GOT3 (cell line): ENCODE results near the gene MRPS2.
A peak's percentile ranks its signal among the peaks of the same experiment; 100 is the strongest.
"Not testable (repeated sequence)": the region's sequence is repeated elsewhere in the genome, so short reads cannot be mapped to it uniquely, and the experiment has no call there.

Source experiments
- DNase-seq: peaks from one replicate; lab custom pipeline; 2025; ENCODE audit warnings: mixed read lengths; lab: John Stamatoyannopoulos, UW

Gene MRPS2

DNA sequence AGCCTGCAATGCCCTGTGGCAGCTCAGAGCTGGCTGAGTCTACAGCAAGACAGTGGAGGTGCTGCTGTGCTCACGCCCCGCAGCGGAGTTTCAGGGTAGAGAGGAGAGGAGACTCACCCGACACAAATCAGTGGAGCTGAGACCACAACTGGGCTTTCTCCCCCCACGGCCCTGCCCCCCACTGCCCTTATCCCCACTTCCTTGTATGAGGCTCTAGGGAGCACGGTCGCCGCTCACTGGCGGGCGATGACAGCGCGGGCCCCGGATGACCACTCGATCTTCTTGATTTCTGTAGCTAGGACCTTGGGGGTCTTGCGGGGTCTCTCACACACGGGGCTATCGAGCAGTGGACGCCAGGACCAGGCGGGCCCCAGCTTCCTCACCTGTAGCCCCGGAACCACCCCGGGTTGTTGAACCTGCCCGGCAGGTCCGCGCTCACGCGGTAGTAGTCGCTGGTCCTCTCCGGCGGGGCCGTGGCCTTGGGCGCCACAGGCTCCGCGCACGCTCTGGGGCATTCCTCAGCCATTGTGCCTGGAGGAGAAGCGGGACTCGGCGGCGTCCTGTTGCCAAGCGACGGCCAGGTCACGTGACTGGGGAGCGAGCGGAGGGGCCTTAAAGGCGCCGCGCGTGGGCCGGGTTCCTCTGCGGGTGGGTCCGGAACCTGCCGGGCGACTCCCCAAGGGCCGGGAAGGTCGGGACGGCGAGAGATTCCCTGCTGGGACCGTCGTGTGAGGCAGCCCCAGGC lies 984 bp upstream of the MRPS2 start:
- peak; percentile 49 for DNase-seq

DNA sequence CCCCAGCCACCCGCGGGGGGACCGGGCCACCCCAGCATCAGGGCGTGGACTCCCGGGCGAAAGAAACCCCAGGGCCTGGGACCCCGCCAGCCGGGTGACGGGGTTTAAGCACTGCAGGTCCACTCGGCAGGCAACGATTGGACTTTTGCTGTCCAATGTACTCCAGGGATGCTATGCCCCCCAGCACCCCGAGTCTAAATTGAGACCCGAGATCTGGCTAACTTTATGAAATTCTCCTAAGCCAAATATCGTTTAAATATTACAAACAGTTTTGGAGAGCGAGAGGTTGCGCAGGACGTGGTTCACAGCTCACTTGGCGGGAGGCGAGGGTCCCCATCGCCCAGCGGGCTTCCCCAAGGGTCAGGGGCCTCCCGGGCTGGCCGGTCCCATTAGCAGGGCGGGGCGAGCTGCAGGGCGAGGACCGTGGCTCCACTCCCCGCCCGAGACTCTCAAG lies 384 bp upstream of the MRPS2 start:
- DNase-seq, result no peak

DNA sequence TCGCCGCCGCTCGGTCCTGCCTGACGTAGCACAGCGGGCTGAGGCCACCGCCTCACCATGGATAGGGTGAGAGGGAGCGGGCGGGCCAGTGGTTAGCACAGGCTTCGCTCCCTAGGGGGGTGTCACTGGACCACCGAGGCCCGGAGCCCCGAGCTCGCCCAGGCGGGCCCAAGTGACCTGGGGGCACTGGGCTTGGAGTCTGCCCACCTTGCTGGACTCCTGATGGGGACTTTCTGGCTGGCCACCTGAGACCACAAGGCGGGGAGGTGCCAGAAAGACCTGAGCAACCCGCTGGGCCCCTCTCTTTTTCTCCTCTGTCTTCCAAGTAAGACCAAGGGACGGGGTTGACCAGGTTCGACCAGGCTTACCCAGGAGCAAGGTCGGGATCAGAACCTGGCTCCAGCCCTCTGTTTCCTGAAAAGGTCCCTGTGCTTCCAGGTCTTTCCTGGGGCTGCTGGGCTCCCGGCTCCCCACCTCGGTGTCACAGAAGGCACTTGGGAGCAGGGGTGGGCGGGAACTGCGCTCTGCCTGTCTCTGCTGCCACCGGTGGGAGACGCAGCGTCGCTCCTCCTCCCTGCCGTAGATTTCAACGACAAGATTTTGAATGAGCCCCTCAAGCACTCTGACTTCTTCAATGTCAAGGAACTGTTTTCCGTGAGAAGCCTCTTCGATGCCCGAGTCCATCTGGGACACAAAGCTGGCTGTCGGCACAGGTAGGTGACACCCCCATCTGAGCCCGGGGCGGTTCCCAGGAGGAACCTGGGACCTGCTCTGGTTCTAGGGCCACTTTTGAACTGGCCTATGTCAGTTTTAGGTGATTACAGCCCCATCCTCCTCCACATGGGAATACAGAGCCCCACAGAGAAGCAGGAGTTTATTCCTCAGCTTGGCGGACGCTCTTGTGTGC lies 1.0 kb downstream of the MRPS2 start:
- no peak for DNase-seq

DNA sequence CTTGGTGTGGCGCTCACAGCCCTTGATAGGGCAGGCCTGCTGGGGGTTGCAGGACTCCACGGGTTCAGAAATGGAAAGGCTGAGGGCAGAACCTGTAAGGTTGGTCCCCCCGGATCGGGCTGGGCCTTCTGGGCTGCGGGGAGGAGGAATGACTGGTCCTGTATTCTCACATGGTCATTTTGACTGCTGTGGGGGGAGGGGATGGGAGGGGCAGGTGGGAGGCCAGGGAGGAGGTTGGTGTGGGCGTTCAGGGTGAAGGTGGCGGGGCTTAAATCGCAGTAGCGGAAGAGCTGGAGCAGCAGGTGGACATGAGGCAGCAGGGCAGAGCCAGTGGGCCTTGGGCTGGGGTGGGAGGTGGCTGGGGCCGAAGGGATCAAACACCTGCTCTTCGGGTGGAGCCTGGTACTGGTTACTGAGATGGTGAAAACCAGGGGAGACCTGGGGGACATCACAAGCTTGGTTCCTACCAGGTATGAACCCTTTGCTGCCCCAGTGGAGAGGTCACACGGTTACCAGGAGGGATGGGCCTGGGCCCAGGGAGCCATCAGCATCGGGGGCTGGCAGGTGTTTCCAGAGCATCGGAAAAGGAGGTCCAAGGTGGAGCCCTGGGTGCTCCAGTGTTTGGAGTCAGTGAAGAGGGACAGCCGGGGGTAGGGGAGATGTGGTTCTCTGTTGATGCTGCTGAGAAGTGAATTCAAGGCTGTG lies 1.8 kb downstream of the MRPS2 start:
- DNase-seq, result no peak

DNA sequence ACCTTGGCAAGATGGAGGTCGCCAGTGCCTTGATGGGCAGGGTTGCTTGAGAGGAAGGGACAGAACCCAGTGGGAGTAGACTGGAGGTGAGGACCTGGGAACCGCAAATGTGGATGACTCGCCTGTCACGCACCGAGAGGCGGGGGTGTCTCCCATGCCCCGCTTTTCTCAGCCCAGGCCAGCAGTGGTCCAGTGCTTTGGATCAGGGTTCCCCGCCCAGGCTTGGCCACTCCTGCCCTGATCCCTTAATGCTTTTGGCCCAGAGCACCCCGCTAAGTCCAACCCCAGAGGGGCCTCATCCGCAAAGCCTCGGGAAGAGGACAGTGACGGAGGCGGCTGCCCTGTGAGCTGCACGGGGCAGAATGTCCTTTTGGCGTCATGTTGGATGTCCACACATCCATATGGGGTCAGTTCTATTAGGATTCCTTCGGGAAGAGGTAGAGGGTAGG lies 2.4 kb downstream of the MRPS2 start:
- no peak for DNase-seq

DNA sequence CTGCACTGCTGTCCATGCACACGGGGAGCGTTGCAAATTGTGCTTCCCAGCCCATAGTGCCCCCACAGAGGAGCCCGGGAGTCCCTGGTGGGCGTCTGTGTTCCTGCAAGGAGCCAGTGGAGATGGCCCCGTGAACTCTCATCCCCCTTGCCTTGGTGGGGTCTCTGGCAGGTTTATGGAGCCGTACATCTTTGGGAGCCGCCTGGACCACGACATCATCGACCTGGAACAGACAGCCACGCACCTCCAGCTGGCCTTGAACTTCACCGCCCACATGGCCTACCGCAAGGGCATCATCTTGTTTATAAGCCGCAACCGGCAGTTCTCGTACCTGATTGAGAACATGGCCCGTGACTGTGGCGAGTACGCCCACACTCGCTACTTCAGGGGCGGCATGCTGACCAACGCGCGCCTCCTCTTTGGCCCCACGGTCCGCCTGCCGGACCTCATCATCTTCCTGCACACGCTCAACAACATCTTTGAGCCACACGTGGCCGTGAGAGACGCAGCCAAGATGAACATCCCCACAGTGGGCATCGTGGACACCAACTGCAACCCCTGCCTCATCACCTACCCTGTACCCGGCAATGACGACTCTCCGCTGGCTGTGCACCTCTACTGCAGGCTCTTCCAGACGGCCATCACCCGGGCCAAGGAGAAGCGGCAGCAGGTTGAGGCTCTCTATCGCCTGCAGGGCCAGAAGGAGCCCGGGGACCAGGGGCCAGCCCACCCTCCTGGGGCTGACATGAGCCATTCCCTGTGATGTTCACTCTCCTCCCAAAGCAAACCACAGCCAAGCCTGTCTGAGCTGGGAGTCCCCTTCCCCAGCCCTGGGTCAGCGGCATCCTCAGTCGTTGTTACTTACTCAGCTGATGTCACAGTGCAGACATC lies 3.1 kb downstream of the MRPS2 start:
- DNase-seq, result no peak

DNA sequence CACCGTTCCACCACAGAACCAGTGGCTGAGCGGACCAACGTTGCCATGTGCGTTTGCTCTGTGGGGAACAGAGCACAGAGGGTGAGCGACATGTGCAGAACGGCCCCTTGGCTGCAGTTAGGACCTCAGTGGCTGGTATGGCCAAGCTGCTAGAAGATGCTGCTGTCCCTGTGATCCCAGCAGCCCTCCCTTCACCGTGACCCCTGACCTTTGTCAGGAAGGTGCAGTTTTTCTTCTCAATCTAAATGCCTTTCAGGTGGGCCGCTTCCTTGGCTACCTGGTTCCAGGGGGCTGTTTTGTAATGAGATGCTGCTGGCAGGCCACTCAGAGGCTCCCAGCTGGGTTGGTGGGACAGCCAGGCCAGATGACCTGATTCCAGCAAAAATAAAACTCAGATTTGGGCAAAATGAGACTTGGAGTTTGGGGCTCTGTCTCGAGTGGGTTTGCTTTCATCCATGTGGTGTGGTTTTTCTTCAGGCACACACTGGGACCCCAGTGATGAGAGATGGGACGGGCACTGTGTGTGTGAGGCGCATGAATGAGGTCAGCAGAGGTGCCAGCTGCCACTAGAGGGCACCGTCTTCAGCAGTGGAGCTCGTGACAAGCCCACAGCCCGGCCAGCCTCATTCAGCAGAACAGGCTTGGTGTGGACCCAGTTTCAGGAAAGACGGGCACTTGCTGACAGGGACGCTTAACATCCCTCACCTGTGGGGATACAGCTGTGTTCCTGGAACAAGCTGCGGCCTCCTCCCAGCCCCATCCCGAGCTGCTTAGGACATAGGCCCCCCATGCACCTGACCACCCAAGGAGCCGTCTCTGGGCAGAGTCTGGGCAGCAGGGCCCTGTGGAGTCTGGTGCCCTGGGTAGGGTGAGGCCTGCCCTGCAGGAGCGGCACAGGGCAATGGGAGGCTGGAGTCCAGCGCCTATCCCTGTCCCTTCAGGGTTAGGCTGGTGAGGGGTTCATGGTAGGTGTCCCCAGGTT lies 4.1 kb downstream of the MRPS2 start:
- no peak for DNase-seq

DNA sequence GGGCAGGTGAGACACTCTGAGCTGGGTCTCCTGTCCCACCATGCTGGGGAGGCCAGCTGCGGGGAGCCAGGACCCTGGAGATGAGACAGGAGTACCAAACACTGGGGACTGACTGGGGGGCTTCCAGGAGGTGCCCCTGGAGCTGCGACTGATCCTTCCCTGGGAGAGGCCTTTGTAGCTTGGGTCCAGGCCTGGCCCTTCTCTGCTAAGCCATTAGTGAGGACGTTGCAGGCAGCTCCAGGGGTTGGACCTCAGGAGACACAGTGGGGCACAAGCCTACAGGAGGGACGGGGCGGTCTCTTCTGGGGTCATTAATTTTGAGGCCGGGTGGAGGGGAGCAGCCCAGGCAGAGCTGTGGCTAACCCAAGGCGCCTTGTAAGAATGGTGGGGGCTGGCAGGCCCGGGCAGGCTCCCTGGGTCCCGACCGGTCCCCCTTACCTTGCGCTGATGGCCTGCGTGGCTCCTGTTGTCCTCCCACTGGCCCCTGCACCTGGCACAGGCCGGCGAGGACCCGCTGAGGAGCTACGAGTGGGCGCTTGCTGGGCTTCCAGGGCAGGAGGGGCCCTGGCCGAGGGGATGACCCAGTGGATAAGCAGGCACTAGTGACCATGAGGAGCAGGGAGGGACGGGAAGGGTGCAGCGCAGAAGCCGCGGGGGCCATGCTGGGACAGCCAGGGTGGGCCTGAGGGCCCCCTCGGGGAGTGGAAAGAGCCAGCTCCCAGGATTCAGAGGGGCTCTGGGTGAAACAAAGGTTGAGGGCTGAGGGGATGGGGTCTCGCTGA lies 5.1 kb downstream of the MRPS2 start:
- no peak for DNase-seq

DNA sequence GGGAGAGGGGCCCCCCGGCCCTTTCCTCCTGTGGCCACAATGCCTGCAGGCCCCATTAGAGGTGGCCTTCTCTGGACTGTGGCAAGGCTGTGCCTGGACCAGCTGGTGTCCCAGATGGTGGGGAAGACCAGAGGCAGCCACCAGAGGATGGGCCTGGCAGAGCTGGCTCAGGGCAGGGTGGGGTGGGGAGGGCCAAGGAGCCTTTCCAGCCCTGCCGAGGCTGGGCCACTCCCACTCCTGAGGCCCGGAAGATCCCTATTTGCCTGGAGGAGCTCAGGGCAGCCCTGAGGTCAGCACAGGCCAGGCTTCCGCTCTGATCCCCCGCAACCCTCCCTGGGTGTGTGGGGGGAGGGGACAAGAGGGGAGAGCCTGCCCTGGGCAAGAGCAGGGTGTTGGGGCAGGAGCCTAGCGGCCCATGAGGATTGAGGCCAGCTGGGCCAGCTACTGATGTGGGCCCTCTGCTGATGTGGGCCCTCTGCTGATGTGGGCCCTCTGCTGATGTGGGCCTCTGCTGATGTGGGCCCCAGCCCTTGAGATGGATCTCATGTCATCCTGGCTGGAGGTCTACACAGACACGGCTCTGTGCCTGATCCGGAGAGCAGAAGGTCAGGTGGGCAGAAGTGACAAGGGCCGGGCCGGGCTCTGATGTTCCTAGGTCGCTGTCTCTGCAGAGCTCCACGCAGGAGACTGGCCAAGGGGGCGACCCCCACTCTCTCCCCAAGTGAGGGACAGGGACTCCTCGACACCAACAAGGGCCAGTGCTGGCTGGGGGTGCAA lies 6.0 kb downstream of the MRPS2 start:
- DNase-seq, result no peak

DNA sequence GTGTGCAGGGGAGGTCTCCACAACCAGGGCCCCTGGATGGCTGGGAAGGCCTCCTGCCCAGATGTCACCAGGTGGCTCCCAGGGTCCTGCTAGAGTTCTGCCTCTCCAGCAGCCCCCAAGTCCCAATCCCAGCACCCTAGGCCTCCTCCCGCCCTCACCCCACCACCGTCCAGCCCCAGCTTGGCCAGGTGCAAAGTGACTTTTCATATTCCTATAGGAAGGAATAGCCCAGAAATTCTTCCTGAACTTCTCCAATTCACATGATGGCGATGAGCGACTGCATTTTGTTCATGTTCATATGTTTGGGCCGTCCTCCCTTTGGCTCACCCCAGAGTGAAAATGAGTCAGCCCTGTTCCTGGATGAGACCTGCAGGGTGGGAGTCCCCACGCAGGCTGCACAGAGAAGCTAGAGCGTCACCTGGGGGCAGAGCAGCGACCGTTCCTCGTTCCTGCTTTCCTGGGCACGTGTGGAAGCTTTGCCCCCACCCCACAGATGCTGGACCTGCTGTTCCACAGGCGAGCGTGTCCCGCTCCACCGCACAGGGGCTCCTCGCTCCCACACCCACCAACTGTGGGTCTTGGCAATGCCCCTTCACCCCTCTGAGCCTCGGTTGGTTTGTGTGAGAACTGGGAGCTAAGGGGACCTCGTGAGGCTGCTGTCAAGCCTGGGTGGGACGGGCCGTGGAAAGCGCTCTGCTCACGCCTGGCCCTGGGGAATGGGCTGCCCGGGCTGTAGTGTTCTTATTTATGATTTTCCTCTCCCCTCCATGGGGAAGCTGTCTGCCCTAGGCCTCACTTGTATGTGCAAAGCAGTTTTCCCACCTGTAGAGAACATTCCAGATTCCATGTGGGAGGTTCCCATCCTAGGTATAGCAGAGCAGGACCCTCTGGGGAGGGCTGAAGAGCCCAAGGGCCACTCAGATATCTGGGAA lies 6.9 kb downstream of the MRPS2 start:
- DNase-seq, result no peak

DNA sequence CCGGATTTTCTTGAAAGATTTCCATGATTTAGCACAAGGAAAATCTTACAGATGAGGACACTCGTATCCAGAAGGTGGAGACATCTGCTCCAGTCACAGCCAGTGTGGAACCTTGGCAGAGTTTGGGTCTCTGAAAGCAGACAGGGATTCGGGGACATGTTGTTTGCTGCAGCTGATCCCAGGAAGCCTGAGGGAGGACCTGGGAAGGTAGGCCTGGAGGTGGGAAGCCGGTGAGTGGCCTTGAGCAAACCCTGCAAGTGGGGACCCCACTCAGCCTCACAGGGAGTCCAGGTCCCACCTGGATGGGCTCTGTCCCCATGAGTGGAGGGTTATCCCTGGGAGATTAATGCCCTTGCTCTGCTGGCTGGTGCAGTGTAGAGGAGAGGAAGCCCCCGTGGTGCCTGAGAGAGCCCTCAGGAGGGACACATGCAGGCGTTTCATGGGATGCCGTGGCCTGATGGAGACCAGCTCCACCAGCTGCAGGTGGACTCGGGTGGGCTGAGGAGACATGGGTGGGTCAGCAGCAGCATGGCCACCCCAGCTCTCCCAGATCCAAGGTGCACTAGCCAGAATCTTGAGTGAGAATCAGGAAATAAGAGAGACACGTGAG lies 7.8 kb downstream of the MRPS2 start:
- DNase-seq, result no peak

DNA sequence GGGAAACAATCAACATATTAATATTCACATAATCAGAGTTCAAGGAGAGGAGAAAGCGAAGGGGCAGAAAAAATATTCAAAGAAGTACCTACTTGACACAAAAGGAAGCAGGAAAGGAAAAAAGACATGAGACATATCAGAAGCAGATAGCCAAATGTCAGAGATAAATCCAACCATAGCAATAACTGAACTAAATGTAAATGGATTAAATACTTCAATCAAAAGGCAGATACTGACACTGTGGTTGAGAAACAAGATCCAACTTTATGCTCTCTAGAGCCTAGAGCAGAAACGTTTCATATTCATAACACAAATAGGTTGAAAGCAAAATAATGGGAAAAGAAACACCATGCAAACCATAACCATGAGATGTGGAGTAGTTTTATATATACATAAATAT lies 9.0 kb downstream of the MRPS2 start:
- no peak for DNase-seq

DNA sequence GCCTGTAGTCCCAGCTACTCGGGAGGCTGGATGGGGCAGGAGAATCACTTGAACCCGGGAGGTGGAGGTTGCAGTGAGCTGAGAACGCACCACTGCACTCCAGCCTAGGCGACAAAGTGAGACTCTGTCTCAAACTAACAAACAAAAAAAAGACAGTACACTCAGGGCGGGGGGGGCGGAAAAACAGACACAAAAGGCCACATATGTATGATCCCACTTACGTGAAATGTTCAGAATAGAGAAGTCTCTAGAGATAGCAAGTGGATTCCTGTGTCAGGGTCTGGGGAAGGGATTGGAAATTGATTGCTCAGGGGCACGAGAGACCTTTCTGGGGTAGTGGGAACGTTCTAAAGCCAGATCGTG lies 11.7 kb downstream of the MRPS2 start:
- DNase-seq, result no peak

DNA sequence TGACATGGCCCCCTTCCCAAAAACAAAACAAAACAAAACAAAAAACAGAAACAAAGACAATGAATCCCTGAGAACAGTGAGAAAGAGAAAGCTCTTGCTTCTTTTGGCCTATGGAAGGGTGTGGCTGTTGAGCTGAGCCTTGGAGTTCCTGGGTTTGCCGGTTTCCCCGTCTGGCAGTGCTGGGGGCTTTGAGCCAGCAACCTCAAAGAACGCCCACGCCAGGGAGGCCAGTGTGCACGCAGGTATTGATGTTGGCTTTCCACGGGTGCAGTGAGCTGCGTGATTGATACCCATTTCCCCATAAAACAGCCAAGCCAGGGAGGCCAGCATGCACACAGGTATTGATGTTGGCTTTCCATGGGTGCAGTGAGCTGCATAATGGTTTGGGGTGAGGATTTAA lies 12.4 kb downstream of the MRPS2 start:
- DNase-seq, result no peak

DNA sequence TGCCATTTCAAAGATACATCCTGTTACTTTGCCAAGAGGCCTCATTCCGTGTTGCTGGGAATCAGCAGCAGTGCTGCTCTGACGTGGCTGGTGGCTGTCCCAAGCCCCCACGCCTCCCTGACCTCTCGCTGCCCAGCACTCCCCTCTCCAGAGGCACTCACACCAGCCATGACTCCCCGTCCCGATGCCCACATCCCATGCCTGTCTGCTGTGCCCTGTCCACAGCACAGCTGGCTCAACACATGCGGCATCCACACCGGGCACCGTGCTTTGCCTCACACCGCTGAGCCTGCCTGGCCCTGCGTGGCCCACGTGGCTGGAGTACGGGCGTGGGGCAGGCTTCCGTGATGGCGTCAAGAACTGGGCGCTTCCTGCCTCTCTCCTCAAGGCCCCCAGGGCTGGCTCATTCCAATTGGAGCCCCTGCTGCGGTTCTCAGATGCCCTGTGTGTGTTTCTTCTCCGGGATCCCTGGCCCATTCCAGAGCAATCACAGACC lies 12.9 kb downstream of the MRPS2 start:
- no peak for DNase-seq

DNA sequence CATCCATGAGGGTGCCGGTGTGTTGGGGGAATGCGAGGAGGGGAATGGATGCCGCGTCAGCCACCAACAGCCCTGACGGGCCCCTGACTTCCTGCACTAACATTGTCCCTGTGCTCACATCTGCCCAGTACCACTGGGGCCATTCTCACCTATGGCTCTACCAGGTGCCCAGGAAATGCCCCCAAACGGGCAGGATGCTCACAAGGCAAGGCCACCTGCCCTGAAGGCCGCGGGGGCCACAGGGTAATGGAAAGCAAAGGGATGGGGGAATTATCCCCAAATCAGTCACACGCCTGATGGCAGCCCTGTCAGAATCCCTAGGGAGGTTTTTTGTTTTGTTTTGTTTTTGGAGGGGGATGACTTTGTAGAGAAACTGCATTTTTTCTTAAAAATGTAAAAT lies 13.4 kb downstream of the MRPS2 start:
- not testable (repeated sequence) for DNase-seq
